ENCODE results near the gene LTBP2.
"Not testable (repeated sequence)": the region's sequence is repeated elsewhere in the genome, so short reads cannot be mapped to it uniquely, and the experiment has no call there.

LTBP2 gene

DNA sequence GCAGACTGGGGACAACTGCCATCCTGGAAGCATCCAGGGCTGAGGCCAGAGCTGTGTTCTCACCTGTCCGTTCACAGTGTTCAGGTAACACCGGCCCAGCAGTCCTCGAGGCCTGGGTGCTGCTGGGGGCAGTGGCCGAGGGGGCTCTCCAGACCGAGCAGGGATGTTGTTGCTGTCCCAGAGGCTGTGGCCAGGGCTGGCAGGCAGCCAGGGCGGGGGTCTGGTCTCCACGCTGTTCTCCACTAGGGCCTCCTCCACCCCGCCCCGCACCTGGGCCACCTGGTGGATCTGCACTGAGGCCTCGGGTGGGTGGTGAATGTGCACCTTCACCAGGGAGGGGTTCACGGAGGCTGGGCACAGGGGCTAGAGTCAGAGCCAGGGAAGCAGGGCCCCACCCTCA lies 61.0 kb downstream of the LTBP2 start:
- DNase-seq (ENCODE audit: low spot score), result no peak

DNA sequence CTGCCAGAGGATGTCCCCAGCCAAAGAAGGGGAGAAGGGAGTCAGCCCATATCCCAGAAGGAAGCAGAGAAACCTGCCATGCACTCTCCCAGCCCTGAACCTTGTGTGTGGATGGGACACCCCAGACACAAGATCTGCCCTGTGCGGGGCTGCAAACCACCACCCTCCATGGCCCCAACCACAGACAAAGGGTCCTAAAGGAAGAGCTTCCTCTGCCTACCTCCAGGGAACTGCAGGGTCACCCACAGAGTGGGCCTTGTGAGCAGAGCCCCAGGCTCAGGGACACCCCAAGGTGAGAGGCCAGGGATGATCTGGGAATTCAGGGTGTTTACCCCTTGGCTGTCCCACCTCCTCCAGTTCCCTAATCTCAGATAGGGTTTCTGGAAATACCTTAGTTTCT lies 62.0 kb downstream of the LTBP2 start:
- DNase-seq (ENCODE audit: low spot score), result no peak

DNA sequence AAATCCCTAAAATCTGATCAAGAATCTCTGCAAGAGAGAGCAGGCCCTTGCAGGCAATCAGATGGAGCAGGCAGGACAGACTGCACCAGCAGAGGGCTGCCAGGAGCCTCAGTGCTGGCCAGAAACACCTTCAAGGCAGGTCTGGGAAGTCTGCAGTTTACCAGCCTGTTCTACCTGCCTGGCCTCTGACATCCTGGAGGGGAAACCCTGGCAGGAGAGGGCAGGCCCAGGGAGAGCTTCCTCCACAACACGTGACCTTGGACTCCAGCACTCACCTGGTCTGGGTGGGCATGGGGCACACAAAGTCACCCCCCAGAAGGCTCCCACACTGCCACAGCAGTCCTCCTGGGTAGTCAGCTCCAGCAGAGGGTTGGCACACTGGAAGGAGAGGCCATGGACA lies 62.4 kb downstream of the LTBP2 start:
- no peak for DNase-seq (ENCODE audit: low spot score)

DNA sequence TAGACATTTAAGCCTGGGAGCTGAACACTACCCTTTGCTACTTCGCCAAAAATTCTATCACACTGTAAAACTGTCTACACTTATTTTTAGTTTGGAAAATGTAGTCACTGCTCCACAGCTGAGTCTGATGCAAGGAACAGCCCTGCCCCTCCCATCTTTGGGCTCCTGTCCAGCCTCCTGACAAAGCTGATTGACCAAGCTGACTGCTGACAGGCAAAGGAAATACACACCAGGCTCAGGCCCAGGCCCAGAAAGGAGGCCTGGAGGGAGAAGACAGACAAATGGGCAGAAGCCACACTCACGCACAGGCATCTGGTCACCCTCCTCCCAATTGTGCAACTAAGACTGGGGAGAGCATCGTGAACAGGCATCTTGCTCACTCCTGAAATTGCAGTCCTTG lies 63.2 kb downstream of the LTBP2 start:
- DNase-seq (ENCODE audit: low spot score), result no peak

DNA sequence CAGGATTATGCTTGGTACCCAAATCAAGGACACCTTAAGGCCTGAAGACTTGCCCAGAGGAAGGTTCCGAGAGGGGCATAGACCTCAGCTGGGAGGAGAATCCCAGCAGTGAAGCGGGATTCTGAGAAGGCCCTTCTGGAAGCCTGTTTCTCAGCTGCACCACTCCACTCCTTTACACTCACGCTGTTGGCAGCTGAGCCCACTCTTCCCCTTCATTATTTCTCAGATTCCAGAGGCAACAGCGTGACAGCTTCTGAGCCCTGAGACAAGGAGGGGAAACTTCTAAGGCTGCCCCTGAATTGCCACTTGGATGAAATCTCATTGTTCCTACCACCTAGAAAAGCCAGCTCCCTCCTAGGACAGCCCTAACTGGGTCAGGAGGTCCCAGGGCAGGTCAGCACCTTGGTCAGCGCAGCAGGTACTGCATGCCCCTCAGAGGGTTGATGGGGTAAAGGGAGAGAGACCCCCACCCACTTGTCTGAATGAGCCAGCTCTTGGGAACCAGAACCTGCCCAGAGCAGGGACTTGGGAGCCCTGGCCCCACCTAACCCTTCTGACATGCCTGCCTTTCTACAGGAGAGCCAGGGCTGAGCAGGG lies 64.6 kb downstream of the LTBP2 start:
- DNase-seq (ENCODE audit: low spot score), result no peak

DNA sequence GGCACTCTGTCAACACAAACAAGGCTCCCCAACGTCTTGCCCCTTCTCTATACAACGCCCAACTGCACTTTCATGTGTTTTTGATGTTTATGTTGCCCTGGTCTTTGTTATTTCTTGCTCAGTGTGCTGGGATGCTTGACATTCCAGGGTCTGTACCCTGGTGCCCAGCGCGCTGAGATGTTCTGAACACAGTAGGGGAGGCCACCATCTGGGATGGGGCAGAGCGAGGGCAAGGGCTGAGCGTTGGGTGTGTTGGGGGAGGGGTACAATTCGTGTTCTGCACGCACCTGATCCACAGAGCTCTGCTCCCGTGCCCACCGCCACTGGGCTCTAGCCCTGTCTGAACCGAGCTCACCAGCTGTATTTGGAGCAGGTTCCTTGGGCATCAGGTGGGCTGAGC lies 65.6 kb downstream of the LTBP2 start:
- no peak for DNase-seq (ENCODE audit: low spot score)

DNA sequence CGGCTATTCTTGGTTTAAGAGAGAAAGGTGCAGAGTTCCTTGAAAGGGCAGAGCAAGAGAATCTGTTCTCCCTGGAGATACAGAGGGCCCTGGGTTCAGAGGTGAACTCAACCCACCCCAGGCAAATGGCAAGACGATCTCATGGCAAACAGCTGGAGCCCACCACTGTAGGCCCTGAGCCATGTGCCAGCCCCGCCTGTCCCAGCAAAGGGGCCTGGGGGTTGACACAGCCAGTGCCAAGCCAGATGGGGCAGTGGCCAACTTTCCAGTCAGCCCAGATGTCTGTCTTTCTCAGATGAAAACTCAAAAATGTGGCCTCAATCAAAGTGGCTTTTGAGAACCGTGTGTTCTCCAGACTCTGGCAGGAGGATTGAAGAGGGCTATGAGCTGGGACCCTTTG lies 66.7 kb downstream of the LTBP2 start:
- no peak for DNase-seq (ENCODE audit: low spot score)

DNA sequence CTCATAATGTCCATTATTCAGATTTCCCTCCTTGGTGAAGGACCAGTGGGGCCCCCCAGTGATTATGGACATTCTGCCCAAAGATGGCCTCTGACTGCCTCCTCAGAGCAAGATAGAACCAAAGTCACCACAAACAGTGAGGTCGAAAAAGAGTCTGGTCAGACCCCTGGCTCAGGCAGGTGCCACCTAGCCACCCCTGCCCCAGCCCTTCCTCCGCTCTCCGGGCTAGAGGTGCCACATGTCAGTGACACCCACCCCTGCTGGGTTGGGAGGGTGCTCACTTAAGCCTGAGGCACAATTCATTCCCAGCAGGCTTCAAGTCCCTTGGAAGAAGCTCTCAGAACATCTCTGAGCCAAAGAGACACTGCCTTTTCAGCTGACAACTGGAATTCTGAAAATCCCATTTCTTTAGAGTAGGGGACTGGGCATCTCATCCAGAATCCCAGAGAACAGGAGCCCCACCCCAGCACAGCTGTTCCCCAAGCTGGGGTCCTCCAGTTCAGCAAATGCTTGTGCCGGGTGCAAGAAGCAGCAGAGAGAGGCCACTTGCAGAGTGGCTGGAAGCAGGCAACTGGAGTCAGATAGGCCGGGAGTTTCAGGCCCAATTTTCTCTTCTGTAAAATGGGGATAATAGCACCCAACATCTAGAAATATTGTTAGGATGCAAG lies 68.1 kb downstream of the LTBP2 start:
- no peak for DNase-seq (ENCODE audit: low spot score)

DNA sequence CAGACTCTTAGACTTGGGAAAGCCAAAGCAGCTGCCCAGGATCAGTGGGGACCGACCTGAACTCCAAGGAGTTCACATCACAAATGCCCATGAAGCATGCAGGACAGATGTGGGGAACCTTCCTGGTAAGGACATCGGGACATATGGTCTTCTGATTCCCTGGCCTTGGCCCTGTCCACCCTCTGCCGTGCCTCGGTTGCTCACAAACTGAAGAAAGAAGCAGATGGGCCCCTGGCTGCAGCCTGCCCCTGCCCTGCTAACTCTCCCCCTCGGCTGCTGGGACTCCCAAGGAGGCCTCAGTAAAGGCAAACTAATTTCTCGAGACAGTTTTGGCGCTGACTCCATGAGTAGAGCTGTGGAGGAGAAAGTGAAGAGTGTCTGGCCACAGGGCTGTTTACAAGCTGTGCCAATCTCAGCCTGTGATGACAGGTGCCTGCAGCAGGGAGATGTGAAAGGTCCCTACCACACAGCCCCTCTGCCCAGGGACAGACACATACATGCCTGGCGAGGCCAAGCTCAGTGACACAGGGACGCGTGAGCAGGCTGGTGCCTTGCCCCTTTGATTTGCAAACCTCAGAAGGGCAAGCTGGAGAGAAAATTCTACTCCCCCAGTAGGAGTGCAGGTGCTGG lies 69.9 kb downstream of the LTBP2 start:
- DNase-seq (ENCODE audit: low spot score), result no peak

DNA sequence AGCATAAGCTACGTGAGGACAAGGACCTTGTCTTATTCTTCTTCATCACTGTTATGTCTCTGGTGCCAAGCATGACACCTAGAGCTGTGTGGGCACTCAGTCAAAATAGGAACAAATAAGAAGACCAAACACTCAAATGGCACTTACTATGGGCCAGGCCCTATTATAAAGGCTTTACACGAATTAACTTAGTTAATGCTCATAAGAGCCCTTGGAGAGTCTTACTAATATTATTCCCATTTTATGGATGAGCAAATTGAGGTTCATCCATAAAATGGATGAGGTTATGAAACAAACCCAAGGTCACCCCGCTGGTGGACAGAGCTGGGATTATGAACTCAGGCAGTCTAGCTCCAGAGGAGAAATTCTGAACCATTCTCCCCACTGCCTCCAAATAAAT lies 70.8 kb downstream of the LTBP2 start:
- DNase-seq (ENCODE audit: low spot score), result no peak

DNA sequence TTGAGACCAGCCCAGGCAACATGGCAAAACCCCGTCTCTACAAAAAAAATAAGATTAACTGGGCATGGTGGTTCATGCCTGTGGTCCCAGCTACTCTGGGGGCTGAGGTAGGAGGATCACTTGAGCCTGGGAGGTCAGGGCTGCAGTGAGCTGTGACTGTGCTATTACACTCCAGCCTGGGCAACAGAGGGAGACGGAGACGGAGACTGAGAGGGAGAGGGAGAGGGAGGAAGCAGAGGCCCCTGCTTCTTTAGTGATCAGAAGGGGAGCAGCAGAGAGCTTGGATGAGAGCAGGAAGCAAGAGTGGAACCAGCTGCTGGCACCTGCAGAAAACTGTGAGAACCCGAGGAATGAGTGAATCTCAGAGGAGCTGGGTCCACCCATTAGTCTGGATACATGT lies 72.5 kb downstream of the LTBP2 start:
- no peak for DNase-seq (ENCODE audit: low spot score)

DNA sequence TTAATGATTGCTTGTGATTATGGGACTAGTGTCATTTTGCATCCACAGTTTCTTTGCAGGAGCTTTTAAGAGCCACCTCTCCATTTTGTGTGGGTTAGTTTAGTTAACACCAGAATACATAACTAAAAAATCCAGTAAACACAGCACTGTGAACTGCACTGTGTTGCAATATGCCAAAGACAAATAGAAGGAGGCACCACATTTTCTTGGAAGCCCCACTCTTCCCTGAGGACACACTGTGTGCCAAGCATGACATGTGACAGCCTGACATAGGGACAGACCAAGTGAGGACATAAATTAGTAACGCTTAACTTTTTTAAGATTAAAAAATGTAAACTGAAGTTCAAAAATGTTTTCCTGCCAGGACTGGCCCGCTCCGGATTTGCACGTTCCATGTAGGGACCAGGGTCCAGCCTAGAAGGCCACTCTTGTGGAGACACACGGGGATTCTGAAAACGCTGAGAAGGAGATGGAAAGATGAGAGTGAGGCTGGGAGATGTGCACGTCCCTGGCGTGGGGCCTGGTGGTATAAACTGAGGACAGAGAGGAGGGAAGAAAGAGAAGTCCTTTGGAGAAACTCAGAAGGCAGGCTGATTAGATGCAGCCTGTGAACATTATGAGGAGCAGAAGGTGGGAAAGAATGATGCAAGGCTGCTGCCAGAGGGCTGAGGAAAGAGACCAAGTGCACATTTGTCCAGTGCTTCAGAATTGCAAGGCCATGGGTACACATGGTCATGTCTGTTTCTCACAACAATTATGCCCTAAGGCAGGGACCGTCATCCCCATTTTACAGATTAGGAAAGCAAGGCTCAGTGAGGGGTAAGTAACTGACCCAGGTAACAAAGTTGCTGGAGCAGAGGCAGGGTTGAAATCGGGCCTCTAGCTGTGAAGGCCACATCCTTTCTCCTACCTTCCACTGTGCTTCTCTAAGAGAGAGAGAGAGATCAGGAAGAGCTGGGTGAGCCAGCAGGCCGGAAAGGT lies 73.3 kb downstream of the LTBP2 start:
- no peak for DNase-seq (ENCODE audit: low spot score)

DNA sequence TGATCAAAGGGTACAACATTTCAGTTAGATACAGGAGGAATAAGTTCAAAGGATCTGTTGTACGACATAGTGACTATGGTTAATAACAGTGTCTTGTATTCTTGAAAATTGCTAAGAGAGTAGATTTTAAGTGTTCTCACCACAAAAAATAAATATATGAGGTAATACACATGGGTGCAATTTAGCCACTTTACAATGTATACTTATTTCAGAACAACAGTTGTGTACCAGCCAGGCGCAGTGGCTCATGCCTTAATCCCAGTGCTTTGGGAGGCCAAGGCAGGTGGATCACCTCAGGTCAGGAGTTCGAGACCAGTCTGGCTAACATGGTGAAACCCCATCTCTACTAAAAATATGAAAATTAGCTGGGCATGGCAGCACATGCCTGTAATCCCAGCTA lies 75.7 kb downstream of the LTBP2 start:
- DNase-seq (ENCODE audit: low spot score), result not testable (repeated sequence)

DNA sequence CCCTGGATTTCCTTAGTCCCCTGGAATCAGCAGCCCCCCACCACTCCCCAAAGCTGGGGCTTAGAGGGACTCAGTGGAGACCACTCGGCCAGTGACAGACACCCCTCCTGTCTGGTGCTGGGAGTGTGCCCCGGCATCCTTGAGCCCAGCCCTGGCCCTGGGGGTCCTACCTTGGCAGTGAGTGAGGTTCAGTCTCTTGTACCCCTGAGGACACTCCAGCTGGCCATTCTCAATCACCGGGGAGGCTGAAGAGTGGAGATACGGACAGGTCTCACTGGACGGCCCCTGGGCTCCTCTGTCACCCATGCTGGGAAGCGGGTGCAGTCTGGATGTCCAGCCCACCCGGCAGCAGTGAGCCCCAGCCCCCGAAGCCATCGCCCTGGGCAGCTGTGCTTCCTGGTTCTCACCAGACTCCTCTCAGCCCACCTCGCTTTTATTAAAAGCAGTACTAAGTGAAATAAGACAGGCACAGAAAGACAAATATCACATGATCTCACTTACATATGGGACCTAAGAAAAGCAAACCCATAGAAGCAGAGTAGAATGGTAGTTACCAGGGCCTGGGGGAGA lies 76.2 kb downstream of the LTBP2 start:
- DNase-seq (ENCODE audit: low spot score), result no peak

DNA sequence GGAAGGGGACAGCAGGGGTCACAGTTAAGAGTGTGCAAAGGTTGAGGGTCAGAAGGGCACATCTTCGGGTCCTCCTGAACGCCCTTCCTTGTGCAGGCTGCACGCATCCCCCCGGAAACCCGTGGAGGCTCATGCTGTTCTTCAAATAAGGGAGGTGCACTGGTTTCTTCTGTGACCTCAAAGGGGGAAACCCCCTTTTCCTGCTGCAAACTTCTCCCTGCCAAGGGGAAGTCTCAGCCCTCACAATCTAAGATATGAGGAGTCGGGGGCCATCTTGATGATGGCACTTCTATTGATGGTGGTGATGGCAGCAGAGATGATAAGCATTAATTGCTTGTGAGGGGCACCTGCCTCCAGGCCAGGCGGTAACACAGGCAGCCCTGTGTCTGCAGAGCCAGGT lies 78.5 kb downstream of the LTBP2 start:
- no peak for DNase-seq (ENCODE audit: low spot score)

DNA sequence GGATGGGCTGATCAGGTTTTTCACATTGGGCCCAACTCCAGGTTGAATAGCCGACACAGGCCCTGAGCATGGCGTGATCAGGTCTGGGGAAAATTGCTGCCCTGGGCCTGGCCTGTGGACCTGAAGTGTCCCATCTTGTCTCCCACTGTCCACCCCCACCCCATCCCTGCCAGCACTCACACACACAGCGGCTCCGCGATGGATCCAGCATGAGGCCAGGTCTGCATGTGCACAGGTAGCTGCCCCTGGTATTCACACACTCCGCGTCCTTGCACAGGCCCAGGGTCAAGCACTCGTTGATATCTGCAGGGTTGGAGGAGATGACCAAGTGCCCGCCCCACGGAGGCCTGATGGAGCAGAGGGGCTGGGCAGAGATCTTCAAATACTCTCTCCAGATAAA lies 79.8 kb downstream of the LTBP2 start:
- DNase-seq (ENCODE audit: low spot score), result no peak

DNA sequence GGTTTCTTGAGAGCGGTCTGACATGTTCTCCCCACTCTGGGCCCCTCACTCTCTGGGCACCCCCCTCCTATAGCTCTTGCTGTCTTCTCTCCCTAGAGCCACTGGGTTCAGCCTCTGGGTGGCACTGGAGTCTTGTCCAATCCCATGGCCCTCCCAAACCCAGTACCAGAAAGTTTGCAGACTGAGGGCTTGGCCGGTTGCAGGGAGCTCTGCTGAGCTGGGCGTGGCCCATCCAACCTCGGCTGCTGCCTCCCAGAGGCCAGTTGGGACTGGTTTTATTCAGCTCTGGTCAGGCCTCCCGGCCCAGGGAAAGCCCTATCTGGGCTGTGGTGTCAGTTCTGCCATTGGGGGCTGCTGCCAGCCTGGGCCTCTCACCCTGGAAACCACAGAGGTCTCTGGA lies 80.6 kb downstream of the LTBP2 start:
- no peak for DNase-seq (ENCODE audit: low spot score)

DNA sequence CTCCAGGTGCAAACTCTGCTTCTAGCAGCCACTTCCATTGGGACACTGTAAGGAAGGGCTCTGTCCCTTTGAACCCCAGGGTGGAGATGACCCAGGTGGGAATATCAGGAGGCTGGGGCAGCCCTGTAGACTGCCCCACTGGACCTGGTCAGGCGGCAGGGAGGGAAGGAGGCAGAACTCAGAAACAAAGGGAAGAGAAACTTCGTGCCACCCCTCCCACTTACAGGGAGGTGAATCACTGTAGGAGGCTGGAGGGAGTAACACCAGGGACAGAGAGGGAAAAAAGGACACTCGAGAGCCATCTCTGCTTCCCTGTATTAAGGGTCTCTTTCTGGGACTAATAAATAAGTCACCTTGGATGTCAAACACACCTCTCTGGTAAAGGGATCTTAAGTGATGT lies 81.0 kb downstream of the LTBP2 start:
- DNase-seq (ENCODE audit: low spot score), result no peak

DNA sequence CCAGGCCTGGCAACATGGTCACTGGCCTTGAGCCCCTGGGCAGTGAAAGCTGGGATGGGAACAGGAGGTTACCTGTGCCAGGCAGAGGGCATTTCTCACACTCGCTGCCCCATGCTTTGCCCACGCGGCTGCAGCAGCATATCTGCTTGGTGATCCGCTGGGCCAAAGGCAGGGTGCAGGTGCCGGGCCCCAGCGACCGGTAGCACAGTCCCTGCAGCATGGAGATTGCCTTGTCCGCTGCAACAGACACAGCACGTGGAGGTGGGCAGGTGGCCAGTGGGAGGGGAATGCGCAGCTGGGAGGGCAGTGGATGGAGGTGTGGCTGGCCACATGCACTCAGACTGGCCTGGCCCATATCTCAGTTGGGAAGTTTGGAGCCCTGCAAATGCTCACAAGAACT lies 83.2 kb downstream of the LTBP2 start:
- DNase-seq (ENCODE audit: low spot score), result no peak

DNA sequence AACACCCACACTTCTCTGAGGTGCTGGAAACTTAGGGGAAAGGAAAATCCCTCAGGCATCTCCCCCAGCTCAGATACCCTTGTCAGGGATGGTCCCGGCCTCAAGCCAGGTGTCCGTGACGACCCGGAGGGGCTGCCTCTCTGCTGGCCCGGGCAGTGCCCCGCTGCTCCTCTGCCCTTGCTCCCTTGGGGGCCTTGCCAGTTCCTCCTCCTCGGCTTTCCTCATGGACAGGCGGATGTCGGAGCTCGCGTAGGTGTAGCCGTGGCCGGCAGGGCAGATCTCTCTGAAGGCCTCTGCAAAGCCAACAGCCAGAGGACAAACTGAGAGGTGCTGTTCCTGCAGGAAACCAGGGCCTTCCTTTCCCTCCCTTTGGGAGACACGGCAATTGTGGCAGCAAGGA lies 83.6 kb downstream of the LTBP2 start:
- no peak for DNase-seq (ENCODE audit: low spot score)

DNA sequence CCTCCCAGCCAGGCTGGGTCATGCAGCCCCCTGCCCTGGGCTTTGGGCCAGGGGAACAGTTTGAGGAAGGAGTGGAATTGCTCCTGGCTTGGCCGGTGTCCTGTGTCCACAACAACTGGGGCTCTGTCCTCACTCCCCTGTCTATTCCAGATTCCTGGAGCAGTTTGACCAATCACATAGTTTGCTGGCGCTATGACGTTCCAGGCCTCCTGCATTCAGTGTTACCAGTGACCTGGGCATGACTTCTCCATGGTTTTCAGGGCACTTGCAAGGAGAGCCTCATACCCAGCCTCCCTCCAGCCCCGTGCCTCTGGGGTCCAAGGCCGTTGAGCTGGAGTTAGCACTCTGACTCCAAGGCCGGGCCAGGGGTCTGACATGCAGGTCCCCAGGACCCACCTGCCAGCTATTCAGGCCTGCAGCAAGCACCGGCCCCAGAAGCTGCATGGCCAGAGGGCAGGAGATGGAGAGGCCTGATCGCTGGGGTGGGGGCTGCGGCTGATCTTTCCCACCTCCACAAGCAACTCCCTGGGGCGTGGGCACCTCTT lies 84.2 kb downstream of the LTBP2 start:
- no peak for DNase-seq (ENCODE audit: low spot score)

Measured in putamen (tissue), 1 donor.